Measurements from ENCODE around the gene DEPDC4. TPM values are rescaled to one million over a fixed set of nuclear protein-coding genes. Genes with fewer than 3 reads are reported as not detected.
"Not testable (repeated sequence)": the region's sequence is repeated elsewhere in the genome, so short reads cannot be mapped to it uniquely, and the experiment has no call there.

Gene DEPDC4
- total RNA-seq, 1 donor from 2014 or later: 0.74 TPM

- intact Hi-C loops (cut with micrococcal nuclease): loop anchor here (2.0 to 5.0 kb wide), 5 partner anchors 31 to 1749 kb away; partner anchors contain the start of genes APAF1, ARL1, DRAM1 and IKBIP
These were observed 921 bp downstream of the DEPDC4 start for GRCh38 chr12:100265732-100266584.

GRCh38 chr12:100265107-100265506, 1.8 kb downstream of the DEPDC4 start:
- intact Hi-C loops (cut with micrococcal nuclease): loop anchor here (5.0 kb wide), 2 partner anchors 1612 to 1748 kb away; partner anchors contain the start of genes DRAM1 and TMPO

GRCh38 chr12:100263131-100263530, 3.7 kb downstream of the DEPDC4 start:
- intact Hi-C loops (cut with micrococcal nuclease): no loop called here

GRCh38 chr12:100258127-100258526, 8.8 kb downstream of the DEPDC4 start:
- intact Hi-C loops (cut with micrococcal nuclease): no loop called here

GRCh38 chr12:100254876-100255275, 12.0 kb downstream of the DEPDC4 start:
- intact Hi-C loops (cut with micrococcal nuclease): no loop called here

GRCh38 chr12:100253437-100253836, 13.4 kb downstream of the DEPDC4 start:
- intact Hi-C loops (cut with micrococcal nuclease): no loop called here

GRCh38 chr12:100251917-100252316, 15.0 kb downstream of the DEPDC4 start:
- intact Hi-C loops (cut with micrococcal nuclease): no loop called here

- intact Hi-C loops (cut with micrococcal nuclease): no loop called here
These were observed 16.9 kb downstream of the DEPDC4 start for GRCh38 chr12:100249941-100250340.

GRCh38 chr12:100248886-100249285, 18.0 kb downstream of the DEPDC4 start:
- intact Hi-C loops (cut with micrococcal nuclease): no loop called here

GRCh38 chr12:100247765-100248164, 19.1 kb downstream of the DEPDC4 start:
- intact Hi-C loops (cut with micrococcal nuclease): no loop called here

- intact Hi-C loops (cut with micrococcal nuclease): no loop called here
These were observed 23.7 kb downstream of the DEPDC4 start for GRCh38 chr12:100243137-100243536.

- intact Hi-C loops (cut with micrococcal nuclease): no loop called here
These were observed 27.3 kb downstream of the DEPDC4 start for GRCh38 chr12:100239589-100239988.

- intact Hi-C loops (cut with micrococcal nuclease): no loop called here
These were observed 28.1 kb downstream of the DEPDC4 start for GRCh38 chr12:100238801-100239200.

- intact Hi-C loops (cut with micrococcal nuclease): loop anchor here (1.0 to 2.0 kb wide), 6 partner anchors 32 to 1088 kb away; partner anchors contain the start of genes DEPDC4 and SCYL2
These were observed 32.1 kb downstream of the DEPDC4 start for GRCh38 chr12:100234591-100235304.

GRCh38 chr12:100234166-100234565, 32.7 kb downstream of the DEPDC4 start:
- intact Hi-C loops (cut with micrococcal nuclease): loop anchor here (1.0 to 2.0 kb wide), 6 partner anchors 33 to 1089 kb away; partner anchors contain the start of genes DEPDC4 and SCYL2

GRCh38 chr12:100231873-100232272, 35.0 kb downstream of the DEPDC4 start:
- intact Hi-C loops (cut with micrococcal nuclease): not testable (repeated sequence)

GRCh38 chr12:100229876-100230275, 37.0 kb downstream of the DEPDC4 start:
- intact Hi-C loops (cut with micrococcal nuclease): no loop called here

- intact Hi-C loops (cut with micrococcal nuclease): no loop called here
These were observed 37.7 kb downstream of the DEPDC4 start for GRCh38 chr12:100229036-100229635.

GRCh38 chr12:100225491-100225890, 41.4 kb downstream of the DEPDC4 start:
- intact Hi-C loops (cut with micrococcal nuclease): no loop called here

- intact Hi-C loops (cut with micrococcal nuclease): not testable (repeated sequence)
These were observed 44.7 kb downstream of the DEPDC4 start for GRCh38 chr12:100222173-100222572.

- intact Hi-C loops (cut with micrococcal nuclease): no loop called here
These were observed 45.4 kb downstream of the DEPDC4 start for GRCh38 chr12:100221523-100221922.
